OCI-LY7 (cell line): ENCODE measurements around the gene TTC39A.

Source experiments
- CTCF ChIP-seq: fragments of 200-600 bp; sonication (generic); conservative IDR thresholded peaks from 2 replicates; pipeline ENCODE4 v1.5.1; 2014; ENCODE audit warnings: mild to moderate bottlenecking, antibody characterized with exemption, low read length, moderate library complexity, mixed read lengths
- EZH2phosphoT487 ChIP-seq: fragments of 200-600 bp; sonication (generic); IDR thresholded peaks from 2 replicates; pipeline ENCODE4 v1.6.1; 2018; ENCODE audit warnings: low read depth, borderline replicate concordance, mild to moderate bottlenecking, mixed run types, antibody characterized with exemption, low read length, moderate library complexity, mixed read lengths

DNA sequence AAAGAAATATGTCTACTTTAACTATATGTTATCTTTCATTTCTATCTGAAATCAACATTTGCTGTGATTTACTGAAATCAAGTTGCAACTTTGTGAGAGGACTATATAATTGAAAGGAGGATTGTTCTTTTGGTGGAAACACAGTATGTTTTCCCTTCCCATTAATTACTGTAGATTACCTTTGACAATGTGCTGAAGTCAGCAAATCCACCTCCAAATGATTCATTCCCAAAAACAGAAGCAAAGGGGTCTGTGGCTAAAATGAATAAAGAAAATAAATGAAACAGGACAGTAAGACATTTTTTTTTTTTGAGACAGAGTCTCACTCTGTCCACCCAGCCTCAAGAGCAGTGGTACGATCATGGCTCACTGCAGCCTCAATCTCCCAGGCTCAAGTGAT lies 35.4 kb upstream of the TTC39A start:
- TF ChIP-seq EZH2phosphoT487, result no peak
- TF ChIP-seq CTCF, result no peak
